ENCODE data around the gene MTA1.

GRCh38 chr14:105460616-105461015 is 41.0 kb downstream of the MTA1 start:
- TF ChIP-seq CTCF (IDR thresholded peaks at IDR 0.05; ENCODE audit: control extremely low read depth in 1 of 3, insufficient read depth in 1 of 3, low read depth in 1 of 3, low read length in 3 of 3) = no peak
- no peak for TF ChIP-seq E2F6 (IDR thresholded peaks at IDR 0.05)
- no peak for TF ChIP-seq EZH2 (IDR thresholded peaks at IDR 0.05; ENCODE audit: low read depth, low read length, severe bottlenecking)
- TF ChIP-seq TEAD4 (IDR thresholded peaks at IDR 0.05; ENCODE audit: low read depth, low read length) = no peak
- TF ChIP-seq TCF12 (IDR thresholded peaks at IDR 0.05; ENCODE audit: low read depth, low read length) = no peak
- no peak for TF ChIP-seq POLR2AphosphoS5 (IDR thresholded peaks at IDR 0.05; ENCODE audit: low read depth, low read length)
- no peak for TF ChIP-seq RXRA (IDR thresholded peaks at IDR 0.05; ENCODE audit: insufficient read depth, low read depth, low read length)

All from H1 (cell line).